CD4-positive, CD25-positive, alpha-beta regulatory T cell (primary cell): ENCODE measurements around the gene SSTR3. TPM values are rescaled to one million over a fixed set of nuclear protein-coding genes. Genes with fewer than 3 reads are reported as not detected.

Experiments
- ATAC-seq, 2 donors: fragments of 150-1000 bp; cut with Tn5 transposase; one replicate each; pipeline ENCODE4 v1.10.0; 2021; ENCODE audit warnings: low read depth in 2 of 2, moderate number of reproducible peaks in 2 of 2, moderate library complexity in 1 of 2
- DNase-seq, 3 donors: peaks; one replicate each; pipeline versions ENCODE4 v3.0.0 to v3.0.0-alpha.2; 2012 to 2022; ENCODE audit warnings: mixed read lengths in 1 of 3
- H3K27ac ChIP-seq: one replicate; pipeline ENCODE4 v1.7.0; 2013; ENCODE audit warnings: mild to moderate bottlenecking, low read length; ENCODE audit not compliant: insufficient read depth, poor library complexity, severe bottlenecking
- H3K27me3 ChIP-seq: one replicate; pipeline ENCODE4 v1.7.0; 2013; ENCODE audit warnings: low read length; ENCODE audit not compliant: control insufficient read depth, insufficient read depth
- H3K36me3 ChIP-seq: one replicate; pipeline ENCODE4 v1.7.0; 2013; ENCODE audit warnings: mild to moderate bottlenecking, low read length, moderate library complexity; ENCODE audit not compliant: control insufficient read depth, insufficient read depth
- H3K4me1 ChIP-seq: 2 replicates; pipeline ENCODE4 v1.7.0; 2013; ENCODE audit warnings: mild to moderate bottlenecking, low read length; ENCODE audit not compliant: insufficient read depth, control insufficient read depth, poor library complexity, severe bottlenecking
- H3K4me3 ChIP-seq: one replicate; pipeline ENCODE4 v1.7.0; 2013; ENCODE audit warnings: low read depth, mild to moderate bottlenecking, low read length, moderate library complexity
- H3K9me3 ChIP-seq, 2 experiments: 1 replicate in 1 of 2; 2 replicates in 1 of 2; pipeline ENCODE4 v1.7.0; 2013; ENCODE audit warnings: low read length in 2 of 2, mild to moderate bottlenecking in 1 of 2, moderate library complexity in 1 of 2; ENCODE audit not compliant: control insufficient read depth in 2 of 2
- H3K27ac Mint-ChIP-seq, 3 donors: one replicate each; pipeline ENCODE4 v1.8.0; 2020 to 2022; ENCODE audit warnings: mild to moderate bottlenecking in 3 of 3, mixed read lengths in 3 of 3, moderate library complexity in 2 of 3
- H3K27me3 Mint-ChIP-seq: one replicate; pipeline ENCODE4 v1.8.0; 2022; ENCODE audit warnings: mild to moderate bottlenecking, mixed read lengths
- H3K36me3 Mint-ChIP-seq: one replicate; pipeline ENCODE4 v1.8.0; 2020; ENCODE audit warnings: mixed read lengths
- H3K4me1 Mint-ChIP-seq, 4 donors: one replicate each; pipeline ENCODE4 v1.8.0; 2020 to 2022; ENCODE audit warnings: mixed read lengths in 4 of 4, mild to moderate bottlenecking in 1 of 4
- H3K4me3 Mint-ChIP-seq, 4 donors: one replicate each; pipeline ENCODE4 v1.8.0; 2020 to 2022; ENCODE audit warnings: mild to moderate bottlenecking in 4 of 4, mixed read lengths in 4 of 4, moderate library complexity in 3 of 4
- H3K9me3 Mint-ChIP-seq, 7 donors: one replicate each; pipeline ENCODE4 v1.8.0; 2020 to 2022; ENCODE audit warnings: mixed read lengths in 7 of 7, mild to moderate bottlenecking in 3 of 7, moderate library complexity in 2 of 7
- polyA plus RNA-seq, 4 donors: library from polyadenylated mRNA; unstranded; fragments of 300-500 nt; fragmentation: Illumina TruSeq; gene quantifications; one replicate each; pipeline ENCODE4 v1.2.3, GENCODE V29; 2021
- total RNA-seq: library from RNA; stranded (reverse); gene quantifications from one replicate; pipeline ENCODE4 v1.2.3, GENCODE V29; 2022

Gene SSTR3
- total and polyA plus RNA-seq, 5 donors from 2014 or later: 2.5 to 4.4 (median 4.3) TPM

DNA sequence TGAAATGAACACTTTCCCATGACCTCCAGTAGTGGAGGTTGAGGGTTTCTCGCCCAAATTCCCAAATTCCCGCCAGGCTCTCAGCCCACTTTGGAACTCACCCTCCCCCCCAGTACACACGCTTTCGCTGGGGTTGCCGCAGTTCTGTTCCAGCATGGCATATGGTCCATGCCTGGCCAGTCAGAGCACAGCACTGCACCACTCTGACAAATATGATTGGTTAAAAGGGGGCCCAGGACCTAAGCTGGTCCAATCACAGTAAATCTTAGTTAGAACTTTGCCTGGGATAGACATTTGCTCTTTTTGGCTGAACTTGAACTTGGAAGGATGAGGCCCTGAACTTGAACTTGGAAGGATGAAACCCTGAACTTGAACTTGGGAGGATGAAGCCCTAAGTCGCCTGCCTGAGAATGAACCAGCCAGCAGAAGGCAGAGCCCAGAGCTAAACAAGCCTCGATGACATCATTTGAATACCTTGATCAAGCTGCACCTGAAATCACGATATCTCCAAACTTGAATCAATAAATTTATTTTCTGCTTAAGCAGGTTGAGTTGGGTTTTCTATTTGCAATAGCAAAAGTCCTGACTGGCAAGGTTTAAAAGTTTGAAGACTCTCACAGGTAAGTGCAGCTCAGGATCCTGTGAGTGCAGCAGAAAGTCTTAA lies 12.6 kb upstream of the SSTR3 start:
- Mint-ChIP-seq H3K27ac (peak overlapping the region; percentile 90 to 98 (median 98)), H3K4me3 (peak overlapping the region in 3 of 4 donors; percentile 75 to 89 (median 81)), H3K27me3 (no peaks in the 10 kb centered on the region), H3K4me1 (peaks cover 0 to 90% (median 66%) of the 10 kb centered on the region in 4 donors), H3K36me3 (peaks cover 47% of the 10 kb centered on the region), H3K9me3 (peaks cover 0 to 4% (median 0%) of the 10 kb centered on the region in 7 donors)
- H3K4me1 ChIP-seq: peaks cover 94% of the 10 kb centered on the region
- H3K27ac ChIP-seq: peak overlapping the region; percentile 87
- no peaks in the 10 kb centered on the region for H3K9me3 ChIP-seq
- H3K36me3 ChIP-seq: peaks cover 34% of the 10 kb centered on the region
- peak in 1 of 3 donors; percentile 49 for DNase-seq
- no peak for ATAC-seq
- H3K4me3 ChIP-seq: peak overlapping the region; percentile 37
- no peaks in the 10 kb centered on the region for H3K27me3 ChIP-seq

DNA sequence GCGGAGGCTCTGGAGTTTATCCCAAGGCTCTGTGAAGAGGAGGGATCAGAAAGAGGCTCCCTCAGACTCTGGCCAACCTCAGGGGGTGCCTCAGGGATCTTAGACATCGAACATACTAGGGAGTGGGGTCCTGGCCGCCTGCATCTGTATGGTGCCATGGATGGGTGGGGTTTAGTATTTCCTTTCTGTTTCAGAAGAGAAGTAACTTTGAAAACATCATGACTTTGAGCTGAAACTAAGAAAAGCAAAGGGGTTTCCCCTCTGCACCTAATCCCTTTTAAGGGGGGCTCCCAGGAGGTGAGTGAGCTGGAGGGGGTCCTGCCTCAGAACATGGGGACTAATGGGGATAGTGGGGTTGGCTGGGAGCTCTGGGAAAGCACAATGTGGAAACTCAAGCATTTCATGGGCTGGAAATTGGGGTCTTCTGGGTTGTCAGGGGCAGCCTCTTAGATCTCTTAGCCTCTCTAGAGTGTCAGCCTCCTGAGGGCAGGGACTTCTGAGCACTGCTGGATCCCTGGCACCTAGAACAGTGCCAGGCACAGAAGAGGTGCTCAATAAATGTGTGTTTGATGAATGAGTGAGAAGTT lies 11.8 kb upstream of the SSTR3 start:
- Mint-ChIP-seq H3K4me3 (peak overlapping the region; percentile 75 to 92 (median 85)), H3K36me3 (peaks cover 41% of the 10 kb centered on the region), H3K4me1 (peaks cover 1 to 90% (median 65%) of the 10 kb centered on the region in 4 donors), H3K9me3 (peaks cover 0 to 4% (median 0%) of the 10 kb centered on the region in 7 donors), H3K27ac (peak overlapping the region; percentile 90 to 98 (median 98)), H3K27me3 (no peaks in the 10 kb centered on the region)
- Histone ChIP-seq H3K4me1 (peaks cover 94% of the 10 kb centered on the region), H3K36me3 (peaks cover 34% of the 10 kb centered on the region), H3K27ac (peak overlapping the region; percentile 87), H3K4me3 (peak overlapping the region; percentile 37), H3K9me3 (no peaks in the 10 kb centered on the region), H3K27me3 (no peaks in the 10 kb centered on the region)
- ATAC-seq: peak; percentile 14 to 35
- peak in 2 of 3 donors; percentile 48 to 83 for DNase-seq

DNA sequence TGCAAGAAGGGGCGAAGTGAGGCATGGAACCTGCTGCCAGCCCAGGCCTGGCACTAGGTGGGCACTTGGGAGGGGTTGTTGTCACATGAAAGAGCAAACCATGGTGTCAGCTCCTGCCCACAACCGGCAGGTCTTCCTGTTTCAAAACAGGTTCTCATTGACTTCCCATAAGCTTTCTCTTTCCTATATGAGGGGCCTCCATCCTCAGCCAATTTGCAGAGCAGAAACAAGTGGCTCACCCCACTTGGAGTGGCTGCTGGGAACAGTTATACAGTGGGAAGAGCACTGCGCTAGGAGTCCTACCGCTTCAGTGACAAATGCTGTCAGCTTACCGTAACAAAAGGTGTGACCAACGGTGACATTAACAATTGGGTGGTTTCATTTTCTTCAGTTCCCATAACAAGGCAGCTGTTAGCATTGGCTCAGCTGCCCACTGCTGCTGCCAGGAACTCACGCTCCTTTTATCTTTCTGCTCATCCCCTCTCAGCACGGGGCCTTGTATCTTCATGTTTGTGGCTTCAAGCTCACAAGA lies 10.2 kb upstream of the SSTR3 start:
- H3K27ac ChIP-seq: peak overlapping the region; percentile 87
- H3K9me3 ChIP-seq: no peaks in the 10 kb centered on the region
- peaks cover 94% of the 10 kb centered on the region for H3K4me1 ChIP-seq
- peaks cover 29% of the 10 kb centered on the region for H3K36me3 ChIP-seq
- no peaks in the 10 kb centered on the region for H3K27me3 ChIP-seq
- ATAC-seq (peak; percentile 30 to 33), DNase-seq (peak in 2 of 3 donors; percentile 61 to 90)
- peak overlapping the region; percentile 90 to 99 (median 98) for H3K27ac Mint-ChIP-seq
- H3K27me3 Mint-ChIP-seq: no peaks in the 10 kb centered on the region
- peak overlapping the region; percentile 71 to 89 (median 86) for H3K4me3 Mint-ChIP-seq
- peak overlapping the region; percentile 68 for H3K4me3 ChIP-seq
- H3K36me3 Mint-ChIP-seq: peaks cover 40% of the 10 kb centered on the region
- peaks cover 10 to 90% (median 72%) of the 10 kb centered on the region in 4 donors for H3K4me1 Mint-ChIP-seq
- peaks cover 0 to 4% (median 0%) of the 10 kb centered on the region in 7 donors for H3K9me3 Mint-ChIP-seq

- peaks cover 47% of the 10 kb centered on the region for H3K36me3 Mint-ChIP-seq
- H3K9me3 ChIP-seq: no peaks in the 10 kb centered on the region
- peaks cover 28% of the 10 kb centered on the region for H3K36me3 ChIP-seq
- peak overlapping the region; percentile 87 for H3K27ac ChIP-seq
- no peaks in the 10 kb centered on the region for H3K27me3 ChIP-seq
- H3K27ac Mint-ChIP-seq: peak overlapping the region; percentile 90 to 99 (median 98)
- H3K4me3 Mint-ChIP-seq: peak overlapping the region; percentile 71 to 89 (median 86)
- no peak for ATAC-seq
- peaks cover 0 to 4% (median 0%) of the 10 kb centered on the region in 7 donors for H3K9me3 Mint-ChIP-seq
- no peaks in the 10 kb centered on the region for H3K27me3 Mint-ChIP-seq
- peaks cover 96% of the 10 kb centered on the region for H3K4me1 ChIP-seq
- H3K4me3 ChIP-seq: peak overlapping the region; percentile 68
- H3K4me1 Mint-ChIP-seq: peaks cover 10 to 98% (median 75%) of the 10 kb centered on the region in 4 donors
- no peak for DNase-seq
These were observed 9.4 kb upstream of the SSTR3 start for GRCh38 chr22:37221424-37222333.

DNA sequence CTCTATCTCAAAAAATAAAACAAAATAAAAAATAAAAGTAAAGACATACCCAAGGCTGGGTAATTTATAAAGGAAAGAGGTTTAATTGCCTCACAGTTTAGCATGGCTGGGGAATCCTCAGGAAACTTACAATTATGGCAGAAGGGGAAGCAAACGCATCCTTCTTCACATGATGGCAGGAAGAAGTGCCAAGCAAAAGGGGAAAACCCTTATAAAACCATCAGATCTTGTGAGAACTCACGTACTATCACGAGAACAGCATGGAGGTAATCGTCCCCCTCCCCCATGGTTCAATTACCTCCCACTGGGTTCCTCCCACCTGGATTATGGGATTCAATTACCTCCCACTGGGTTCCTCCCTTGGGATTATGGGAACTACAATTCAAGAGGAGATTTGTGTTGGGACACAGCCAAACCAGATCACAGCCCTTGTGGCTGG lies 8.3 kb upstream of the SSTR3 start:
- Mint-ChIP-seq H3K36me3 (peaks cover 38% of the 10 kb centered on the region), H3K9me3 (peaks cover 0 to 4% (median 0%) of the 10 kb centered on the region in 7 donors), H3K27me3 (no peaks in the 10 kb centered on the region), H3K27ac (peak overlapping the region; percentile 90 to 99 (median 98)), H3K4me1 (peaks cover 10 to 96% (median 71%) of the 10 kb centered on the region in 4 donors), H3K4me3 (peak overlapping the region; percentile 71 to 93 (median 86))
- Histone ChIP-seq H3K36me3 (peaks cover 17% of the 10 kb centered on the region), H3K27me3 (no peaks in the 10 kb centered on the region), H3K4me1 (peaks cover 85% of the 10 kb centered on the region), H3K9me3 (no peaks in the 10 kb centered on the region), H3K4me3 (peak overlapping the region; percentile 82), H3K27ac (peak overlapping the region; percentile 87)
- ATAC-seq (no peak), DNase-seq (peak in 1 of 3 donors; percentile 68)

GRCh38 chr22:37219533-37219932 lies 7.3 kb upstream of the SSTR3 start:
- H3K9me3 ChIP-seq: no peaks in the 10 kb centered on the region
- Mint-ChIP-seq H3K27ac (peak overlapping the region; percentile 90 to 99 (median 98)), H3K4me1 (peaks cover 10 to 93% (median 65%) of the 10 kb centered on the region in 4 donors), H3K36me3 (peaks cover 30% of the 10 kb centered on the region), H3K9me3 (peaks cover 0 to 4% (median 0%) of the 10 kb centered on the region in 7 donors), H3K4me3 (peak overlapping the region; percentile 71 to 93 (median 86)), H3K27me3 (no peaks in the 10 kb centered on the region)
- H3K36me3 ChIP-seq: peaks cover 7% of the 10 kb centered on the region
- no peak for ATAC-seq
- H3K4me3 ChIP-seq: peak overlapping the region; percentile 82
- H3K27me3 ChIP-seq: no peaks in the 10 kb centered on the region
- peak in 1 of 3 donors; percentile 44 for DNase-seq
- H3K4me1 ChIP-seq: peaks cover 74% of the 10 kb centered on the region
- peak overlapping the region; percentile 87 for H3K27ac ChIP-seq
